HG02852 (cell line): ENCODE data around the gene EXOC7.
"Not testable (repeated sequence)": the region's sequence is repeated elsewhere in the genome, so short reads cannot be mapped to it uniquely, and the experiment has no call there.

ENCODE experiments used
- ATAC-seq: cut with Tn5 transposase; IDR thresholded peaks from one replicate; pipeline ENCODE4 v1.9.1; 2021; ENCODE audit warnings: mild to moderate bottlenecking, moderate library complexity; ENCODE audit not compliant: unreplicated experiment

The EXOC7 gene

DNA sequence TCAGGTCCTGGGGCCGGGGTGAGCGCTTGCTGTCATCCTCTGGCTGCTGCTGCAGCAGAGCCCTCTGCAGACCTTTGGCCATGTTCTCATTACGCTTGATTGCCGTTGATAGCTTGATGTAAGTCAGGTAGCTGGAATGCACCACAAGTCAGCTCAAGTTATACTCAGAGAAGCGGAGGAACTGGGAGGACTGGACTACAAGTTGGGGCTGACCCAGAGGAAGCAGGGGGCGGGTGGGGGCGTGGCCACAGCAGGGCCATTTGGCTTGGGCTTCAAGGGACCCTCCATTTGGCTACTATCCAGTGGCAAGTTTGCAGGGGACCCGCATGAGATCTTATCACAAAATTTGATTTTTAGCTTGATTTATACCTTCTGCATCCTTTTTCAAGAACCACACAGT, 57.5 kb downstream of the EXOC7 start:
- ATAC-seq, result no peak

DNA sequence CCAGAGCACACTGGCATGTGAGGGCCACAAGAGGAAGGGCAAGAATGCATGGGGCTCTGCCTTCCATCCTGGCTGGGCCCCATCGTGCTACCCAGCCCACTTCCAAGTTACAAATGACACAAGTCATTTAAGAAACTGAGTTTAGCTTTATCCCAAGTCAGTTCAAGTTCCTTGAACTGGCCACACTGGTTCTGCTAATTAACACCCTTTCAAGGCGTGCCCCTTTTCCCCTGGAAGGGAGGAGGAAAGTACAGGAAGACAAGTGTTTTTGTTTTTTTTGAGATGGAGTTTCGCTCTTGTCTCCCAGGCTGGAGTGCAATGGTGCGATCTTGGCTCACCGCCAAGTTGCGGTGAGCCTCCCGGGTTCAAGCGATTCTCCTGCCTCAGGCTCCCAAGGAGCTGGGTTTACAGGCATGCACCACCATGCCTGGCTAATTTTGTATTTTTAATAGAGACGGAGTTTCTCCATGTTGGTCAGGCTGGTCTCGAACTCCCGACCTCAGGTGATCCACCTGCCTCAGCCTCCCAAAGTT, 59.0 kb downstream of the EXOC7 start:
- ATAC-seq, result not testable (repeated sequence)

DNA sequence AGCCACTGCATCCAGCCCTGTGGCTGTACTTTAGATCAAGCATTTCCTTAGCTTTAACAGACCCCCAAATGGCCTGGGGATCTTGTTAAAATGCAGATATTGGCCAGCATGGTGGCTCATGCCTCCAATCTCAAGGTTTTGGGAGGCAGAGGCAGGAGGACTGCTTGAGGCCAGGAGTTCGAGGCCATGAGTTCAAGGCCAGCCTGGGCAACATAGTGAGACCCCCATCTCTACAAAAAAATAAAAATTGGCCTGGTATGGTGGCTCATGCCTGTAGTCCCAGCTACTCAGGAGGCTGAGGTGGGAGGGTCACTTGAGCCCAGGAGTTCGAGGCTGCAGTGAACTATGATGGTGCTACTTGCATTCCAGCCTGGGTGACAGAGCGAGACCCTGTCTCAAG, 60.7 kb downstream of the EXOC7 start:
- not testable (repeated sequence) for ATAC-seq

DNA sequence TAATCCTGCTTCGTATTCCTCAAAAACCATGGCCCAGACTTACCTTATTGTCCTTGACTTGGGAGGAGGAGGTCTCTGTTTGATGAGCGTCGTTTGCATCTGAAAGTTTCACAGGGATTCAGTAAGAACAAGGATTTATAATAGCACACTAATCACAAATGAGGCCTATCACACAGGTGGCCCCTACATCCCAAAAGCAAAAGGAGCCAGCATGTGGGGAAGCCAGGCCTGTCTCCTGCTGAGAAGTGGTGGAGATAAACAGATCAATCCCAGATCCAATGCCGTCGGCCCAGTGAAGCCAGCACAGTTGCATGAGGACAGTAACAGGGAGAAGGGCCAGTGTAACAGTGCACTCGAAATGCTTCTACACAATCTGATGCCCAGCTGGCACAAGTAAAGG, 63.2 kb downstream of the EXOC7 start:
- ATAC-seq, result no peak

DNA sequence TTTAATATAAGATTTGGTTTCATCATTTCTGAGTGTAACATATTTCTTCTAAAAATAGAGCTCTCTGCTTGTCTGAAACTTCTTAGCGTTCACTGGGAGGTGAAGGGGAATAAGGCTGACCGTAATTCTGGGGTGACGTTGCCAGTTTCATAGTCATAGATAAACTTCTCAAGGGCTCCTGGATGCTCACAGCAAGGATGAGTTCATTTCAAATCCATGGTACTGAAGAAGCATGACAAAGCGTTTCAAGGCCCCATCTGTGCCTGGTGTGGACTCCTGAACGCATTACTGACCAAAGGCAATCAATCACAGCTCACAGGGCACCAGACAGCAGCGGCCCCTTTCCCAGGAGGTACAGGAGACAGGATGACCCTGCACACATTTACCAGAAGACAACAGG, 64.5 kb downstream of the EXOC7 start:
- no peak for ATAC-seq

DNA sequence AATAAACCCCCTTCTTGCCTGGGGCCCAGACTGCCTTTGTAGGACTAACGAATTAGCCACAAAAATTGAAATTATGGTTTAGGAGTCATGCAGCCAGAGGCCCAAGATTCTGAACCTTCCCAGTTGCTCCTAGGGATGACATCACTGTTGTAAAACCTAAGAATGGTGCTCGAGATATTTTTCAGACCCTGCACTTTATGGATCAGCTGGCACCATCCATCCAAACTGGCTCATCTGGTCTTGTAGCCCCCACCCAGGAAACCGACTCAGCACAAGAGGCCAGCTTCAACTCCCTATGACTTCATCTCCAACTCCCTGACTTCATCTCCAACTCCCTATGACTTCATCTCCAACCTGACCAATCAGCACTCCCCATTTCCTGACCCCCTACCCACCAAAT, 65.5 kb downstream of the EXOC7 start:
- no peak for ATAC-seq

DNA sequence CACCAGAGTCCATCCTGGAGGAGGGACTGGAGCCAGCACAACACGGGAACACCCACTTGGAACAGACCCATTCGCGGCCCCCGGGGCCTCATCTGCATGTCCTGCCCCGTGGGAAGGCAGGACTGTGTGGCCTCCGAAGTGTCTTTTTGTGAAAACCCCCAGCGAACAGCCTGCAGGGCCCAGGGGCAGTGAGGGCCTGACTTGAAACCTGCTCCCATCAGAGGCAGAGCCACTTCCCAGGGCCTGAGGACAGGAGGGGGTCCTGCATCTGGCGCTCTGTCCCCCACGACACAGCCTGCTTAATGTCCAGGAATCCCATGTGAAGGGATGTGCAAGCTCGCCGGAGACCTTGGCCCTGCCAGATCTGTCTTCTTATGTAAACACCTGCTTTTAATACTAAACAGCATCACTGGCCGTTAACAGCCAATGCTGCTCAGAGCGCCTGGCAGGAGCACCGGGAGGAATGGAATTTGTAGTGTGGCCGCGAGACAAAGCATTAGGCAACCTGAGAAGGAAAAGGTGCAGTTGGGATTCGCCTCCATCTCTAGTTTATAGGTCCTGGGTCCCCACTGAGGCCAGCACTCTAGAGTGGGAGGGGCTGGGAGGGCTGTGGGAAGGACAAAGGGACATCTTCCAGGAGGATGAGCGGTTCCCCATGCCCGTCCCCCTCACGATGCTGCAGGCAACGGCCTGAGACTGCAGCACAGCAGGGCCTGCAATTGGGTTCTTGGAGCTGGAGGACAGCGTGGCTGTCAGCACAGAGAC, 66.9 kb downstream of the EXOC7 start:
- ATAC-seq, result no peak

DNA sequence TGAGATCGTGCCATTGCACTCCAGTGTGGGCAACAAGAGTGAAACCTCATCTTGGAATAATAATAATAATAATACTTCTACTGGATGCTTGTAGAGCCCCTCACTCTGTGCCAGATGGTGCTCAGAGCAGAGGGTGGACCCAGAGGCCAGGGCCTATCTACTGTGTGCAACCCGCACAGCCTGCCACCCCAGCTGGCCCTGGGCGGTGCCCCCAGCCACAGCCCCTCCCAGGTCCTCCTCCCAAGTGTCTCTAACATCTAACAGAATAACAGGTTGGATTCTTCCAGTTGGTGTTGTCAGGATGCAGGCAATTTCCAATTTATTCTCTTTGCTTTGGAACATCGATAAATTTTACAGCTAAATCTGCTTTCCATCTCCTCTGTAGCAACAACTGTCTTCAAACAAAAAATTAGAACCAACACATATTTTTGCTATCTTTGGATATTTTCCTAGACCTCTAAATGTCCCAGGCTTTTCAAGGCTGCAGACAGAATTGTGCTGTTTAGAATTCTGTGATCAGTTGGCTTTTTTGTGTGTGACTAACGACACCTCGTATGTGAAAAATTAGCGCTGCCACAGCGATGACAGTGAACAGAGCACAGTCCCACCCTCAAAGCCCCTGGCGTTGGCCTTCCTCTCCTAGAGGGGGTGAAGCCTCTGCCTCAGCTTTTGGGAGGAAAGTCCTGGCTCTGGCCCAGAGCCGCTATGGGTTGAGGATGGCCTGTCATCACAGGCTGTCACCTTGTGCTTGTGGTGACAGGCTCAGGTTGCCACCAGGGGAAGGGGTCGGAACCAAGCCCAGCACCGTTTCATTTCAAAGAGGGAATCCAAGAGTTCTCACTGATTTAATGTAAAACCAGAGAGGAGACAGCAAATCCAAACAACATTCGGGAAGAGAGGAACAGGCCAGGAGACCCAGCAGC, 68.9 kb downstream of the EXOC7 start:
- ATAC-seq, result no peak

DNA sequence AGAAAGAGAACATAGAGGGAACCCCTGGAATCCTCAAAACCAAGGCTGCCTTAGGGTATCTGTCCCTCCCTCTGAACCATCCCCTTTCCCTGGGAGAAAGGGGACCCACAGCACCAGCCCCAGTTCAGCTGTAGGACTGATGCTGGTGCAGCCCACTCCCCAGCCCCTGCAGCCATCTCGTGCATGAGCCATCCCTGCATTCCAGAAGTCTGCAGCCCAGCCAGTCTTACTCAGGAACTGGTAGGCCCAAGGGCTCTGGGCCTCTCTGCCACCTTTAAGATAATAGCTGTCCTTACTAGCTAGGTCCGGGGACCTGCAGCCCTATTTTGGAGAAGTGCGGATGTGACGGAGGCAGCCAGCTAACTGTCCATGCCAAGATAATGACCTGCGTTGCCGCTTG, 70.4 kb downstream of the EXOC7 start:
- ATAC-seq, result no peak

DNA sequence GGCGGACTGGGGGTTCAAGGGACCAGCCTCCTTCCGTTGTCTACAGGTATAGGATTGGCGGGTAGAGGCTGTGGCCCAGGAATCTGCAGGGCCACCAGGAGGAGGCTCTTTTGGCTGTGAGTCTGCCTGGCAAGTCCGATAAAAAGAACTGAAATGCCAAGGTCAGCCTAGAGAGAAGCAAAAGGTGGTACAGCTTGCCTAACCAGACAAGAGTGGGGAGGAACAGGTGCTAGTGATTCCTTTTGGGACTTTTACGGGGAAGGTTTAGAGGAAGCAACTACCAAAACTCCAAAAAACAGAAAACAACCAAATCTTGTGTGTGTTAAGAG, 70.8 kb downstream of the EXOC7 start:
- no peak for ATAC-seq

DNA sequence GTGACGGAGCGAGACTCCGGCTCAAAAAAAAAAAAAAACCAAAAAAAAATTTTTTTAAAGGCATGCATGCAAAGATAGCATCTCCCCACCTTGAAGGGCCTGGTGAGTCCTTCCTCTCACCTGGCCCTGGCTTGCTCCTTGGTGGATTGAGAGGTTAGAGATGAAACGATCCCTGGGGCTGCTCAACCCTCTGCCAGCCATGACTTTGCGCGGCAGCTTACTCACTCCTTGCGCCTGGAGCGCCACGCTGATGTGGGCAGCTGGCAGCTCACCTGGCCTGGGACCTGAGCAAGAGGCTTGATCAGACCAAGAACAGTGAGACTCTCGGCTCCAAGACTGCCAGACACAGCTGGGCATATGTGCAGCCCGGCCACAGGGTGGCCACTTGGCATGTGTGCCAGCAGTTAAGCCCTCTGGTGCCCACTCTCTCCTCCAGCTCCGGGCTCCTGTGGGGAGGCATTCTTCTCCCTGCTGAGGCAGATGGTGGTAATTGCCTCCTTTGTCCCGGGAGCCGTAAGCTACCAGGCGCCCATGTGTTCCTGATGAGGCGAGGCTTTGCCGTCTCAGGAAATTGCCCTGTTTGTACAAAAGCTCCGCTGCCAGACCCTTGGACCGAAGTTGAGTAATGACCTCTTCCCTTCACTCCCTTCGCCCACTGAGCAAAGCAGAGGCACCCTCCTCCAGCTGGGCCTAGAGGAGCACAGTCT, 71.4 kb downstream of the EXOC7 start:
- no peak for ATAC-seq
